GM19463 (cell line): ENCODE results near the gene DTNB.
"Not testable (repeated sequence)": the region's sequence is repeated elsewhere in the genome, so short reads cannot be mapped to it uniquely, and the experiment has no call there.

Source experiments
- ATAC-seq: cut with Tn5 transposase; IDR thresholded peaks from one replicate; pipeline ENCODE4 v1.9.1; 2021; ENCODE audit warnings: mild to moderate bottlenecking, moderate library complexity; ENCODE audit not compliant: unreplicated experiment

DTNB gene

DNA sequence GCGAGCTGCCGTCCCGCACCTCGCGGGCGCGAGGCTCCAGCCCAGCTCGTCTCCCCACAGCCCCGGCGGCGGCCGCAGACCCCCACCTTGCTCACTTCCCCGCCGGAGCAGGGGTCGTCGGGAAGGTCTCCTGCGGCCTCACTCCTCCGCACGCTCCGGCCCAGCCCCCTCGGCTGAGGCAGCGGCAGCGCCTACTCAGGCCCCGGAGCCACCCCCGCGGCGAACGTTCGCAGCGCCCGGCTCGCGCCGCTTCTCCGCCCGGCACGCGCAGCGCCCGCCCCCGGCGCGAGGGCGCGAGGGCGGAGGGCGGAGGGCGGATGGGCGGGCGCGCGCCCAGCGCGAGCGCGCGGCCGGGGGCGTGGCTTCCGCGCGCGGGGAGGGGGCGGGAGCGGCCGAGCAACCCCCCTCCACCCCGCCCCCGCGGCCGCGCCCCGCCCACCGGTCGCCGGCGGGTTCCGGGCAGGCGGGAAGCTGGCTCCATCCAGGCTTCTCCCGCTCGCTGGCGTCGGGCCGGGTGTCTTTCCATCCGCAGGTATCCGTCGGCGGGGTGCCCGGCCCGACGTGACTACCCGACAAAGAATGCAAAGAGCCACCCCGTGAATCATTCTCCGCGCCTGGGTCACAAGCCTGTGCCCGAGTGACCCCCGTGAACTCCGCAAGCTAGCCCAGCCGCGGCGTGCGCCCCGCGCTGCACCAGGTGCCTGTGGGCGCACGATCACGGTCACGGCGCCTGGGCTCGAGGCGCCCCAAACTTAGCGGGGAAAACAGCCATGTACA lies at the start of gene DTNB:
Gene DTNB (minus strand): TSS at position 278 of the 777 bp plus-strand sequence. CDS start 20,917 bp downstream, outside the sequence.
- ATAC-seq = peak; percentile 54

GRCh38 chr2:25722224-25722623 lies 48.8 kb upstream of the DTNB start:
- ATAC-seq = no peak

- no peak for ATAC-seq
Measured at GRCh38 chr2:25720575-25720974, 47.2 kb upstream of the DTNB start.

DNA sequence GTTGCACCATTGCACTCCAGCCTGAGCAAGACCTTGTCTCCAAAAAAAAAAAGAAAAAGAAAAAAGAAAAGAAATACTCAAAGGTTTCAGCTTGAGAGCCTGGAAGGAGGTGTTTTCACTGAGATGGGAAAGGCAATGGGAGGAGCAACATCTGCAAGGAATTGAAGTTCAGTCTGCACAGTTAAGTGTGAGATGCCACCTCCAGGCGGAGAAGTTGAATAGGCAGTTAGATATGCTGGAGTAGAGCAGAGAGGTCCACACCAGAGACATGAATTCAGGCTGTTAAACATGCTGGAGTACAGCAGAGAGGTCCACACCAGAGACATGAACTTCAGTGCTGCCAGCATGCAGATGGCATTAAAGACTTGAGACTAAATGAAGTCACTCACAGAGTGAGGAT lies 41.4 kb upstream of the DTNB start:
- ATAC-seq = no peak

DNA sequence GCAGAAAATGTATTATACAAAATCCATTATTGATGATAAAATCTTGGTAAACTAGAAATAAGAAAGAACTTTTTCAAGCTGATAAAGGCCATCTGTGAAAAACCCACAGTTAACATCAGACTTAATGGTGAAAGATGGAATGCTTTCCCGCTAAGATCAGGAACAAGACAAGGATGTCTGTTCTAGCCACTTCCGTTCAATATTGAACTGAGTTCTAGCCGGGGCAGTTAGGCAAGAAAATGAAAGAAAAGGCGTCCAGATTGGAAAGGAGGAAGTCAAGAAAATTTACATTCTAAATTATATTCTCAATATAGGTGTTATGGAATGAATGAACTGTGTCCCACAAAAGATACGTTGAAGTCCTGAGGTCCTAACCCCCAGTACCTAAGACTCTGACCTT lies 39.1 kb upstream of the DTNB start:
- no peak for ATAC-seq

DNA sequence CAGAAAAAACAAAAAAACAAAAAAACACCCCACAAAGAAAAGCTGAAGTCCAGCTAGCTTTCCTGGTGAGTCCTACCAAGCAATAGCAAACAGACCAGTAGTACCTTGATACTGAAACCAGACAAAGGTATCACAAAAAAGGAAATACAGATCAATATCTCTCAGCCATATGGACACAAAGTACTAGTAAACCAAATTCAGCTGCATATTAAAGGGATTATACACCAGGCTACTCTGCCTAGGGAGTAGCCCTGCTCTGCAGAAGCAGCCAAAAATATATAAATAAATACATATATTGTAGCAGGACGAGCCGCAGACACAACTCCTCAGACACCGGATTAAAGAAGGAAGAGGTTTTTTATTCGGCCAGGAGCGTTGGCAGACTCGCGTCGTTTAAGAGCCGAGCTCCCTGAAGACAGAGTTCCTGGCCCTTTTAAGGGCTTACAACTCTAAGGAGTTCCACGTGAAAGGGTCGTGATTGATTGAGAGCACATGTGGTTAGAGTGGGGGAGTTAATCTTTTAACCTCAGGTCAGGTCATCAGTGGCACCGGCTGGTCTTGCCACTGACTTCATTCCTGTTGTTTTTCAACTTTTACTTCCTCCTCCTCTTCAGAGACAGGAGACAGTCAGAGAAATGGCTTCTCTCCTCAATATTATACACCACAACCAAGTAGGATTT lies 38.4 kb upstream of the DTNB start:
- no peak for ATAC-seq

DNA sequence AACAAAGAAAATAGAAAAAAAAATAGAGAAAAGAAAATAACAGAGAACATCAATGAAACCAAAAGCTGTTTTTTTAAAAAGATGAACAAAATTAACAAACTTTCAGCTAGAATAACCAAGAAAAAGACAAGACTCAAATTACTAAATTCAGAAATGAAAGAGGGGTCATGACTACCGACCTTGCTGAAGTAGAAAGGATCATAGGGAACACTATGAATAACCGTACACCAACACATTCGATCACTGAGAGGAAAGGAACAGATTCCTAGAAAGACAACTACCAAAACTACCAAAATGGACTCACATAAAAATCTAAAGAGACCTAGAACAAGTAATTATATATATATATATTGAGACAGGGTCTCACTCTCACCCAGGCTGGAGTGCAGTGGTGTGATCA lies 37.4 kb upstream of the DTNB start:
- ATAC-seq = no peak

- no peak for ATAC-seq
Measured at GRCh38 chr2:25709349-25709748, 36.0 kb upstream of the DTNB start.

DNA sequence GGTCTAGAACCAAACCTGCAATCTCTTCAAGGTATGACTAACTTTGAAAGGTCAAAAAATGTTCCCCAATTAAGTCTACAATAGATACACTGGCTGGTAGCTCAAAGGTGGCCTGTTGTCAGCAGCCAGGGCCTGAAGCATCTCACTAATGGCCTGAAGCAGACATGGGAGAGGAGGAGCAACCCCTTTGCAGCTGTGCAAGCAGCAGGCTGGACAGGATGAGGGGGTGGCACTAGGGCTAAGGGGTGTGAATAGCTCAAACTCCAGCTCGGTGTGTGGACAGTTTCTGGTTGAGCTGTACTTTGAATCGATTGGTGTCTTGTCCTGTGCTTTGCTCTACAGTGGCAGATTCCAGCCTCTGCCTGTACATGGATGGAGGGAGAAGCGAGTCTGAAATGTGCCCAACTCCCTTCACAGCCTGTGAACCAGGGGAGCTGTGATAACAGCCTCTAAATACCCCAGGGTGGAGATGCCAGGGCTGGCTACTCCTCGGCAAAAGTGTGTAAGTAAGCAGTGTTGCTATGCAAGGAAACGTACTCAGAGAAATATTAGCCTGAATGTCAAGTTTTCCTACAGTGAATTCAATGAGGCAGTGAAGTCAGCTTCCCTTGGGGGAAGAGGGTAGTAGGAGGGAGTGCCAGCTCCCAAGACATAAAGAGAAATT lies 34.7 kb upstream of the DTNB start:
- ATAC-seq = no peak

DNA sequence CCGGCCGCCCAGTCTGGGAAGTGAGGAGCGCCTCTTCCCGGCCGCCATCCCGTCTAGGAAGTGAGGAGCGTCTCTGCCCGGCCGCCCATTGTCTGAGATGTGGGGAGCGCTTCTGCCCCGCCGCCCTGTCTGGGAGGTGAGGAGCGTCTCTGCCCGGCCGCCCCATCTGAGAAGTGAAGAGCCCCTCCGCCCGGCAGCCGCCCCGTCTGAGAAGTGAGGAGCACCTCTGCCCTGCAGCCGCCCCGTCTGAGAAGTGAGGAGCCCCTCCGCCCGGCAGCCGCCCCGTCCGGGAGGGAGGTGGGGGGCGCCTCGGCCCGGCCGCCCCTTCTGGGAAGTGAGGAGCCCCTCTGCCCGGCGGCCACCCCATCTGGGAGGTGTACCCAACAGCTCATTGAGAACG lies 32.2 kb upstream of the DTNB start:
- not testable (repeated sequence) for ATAC-seq

GRCh38 chr2:25701801-25702200 lies 28.4 kb upstream of the DTNB start:
- no peak for ATAC-seq

- no peak for ATAC-seq
Measured at GRCh38 chr2:25700221-25700660, 26.9 kb upstream of the DTNB start.

DNA sequence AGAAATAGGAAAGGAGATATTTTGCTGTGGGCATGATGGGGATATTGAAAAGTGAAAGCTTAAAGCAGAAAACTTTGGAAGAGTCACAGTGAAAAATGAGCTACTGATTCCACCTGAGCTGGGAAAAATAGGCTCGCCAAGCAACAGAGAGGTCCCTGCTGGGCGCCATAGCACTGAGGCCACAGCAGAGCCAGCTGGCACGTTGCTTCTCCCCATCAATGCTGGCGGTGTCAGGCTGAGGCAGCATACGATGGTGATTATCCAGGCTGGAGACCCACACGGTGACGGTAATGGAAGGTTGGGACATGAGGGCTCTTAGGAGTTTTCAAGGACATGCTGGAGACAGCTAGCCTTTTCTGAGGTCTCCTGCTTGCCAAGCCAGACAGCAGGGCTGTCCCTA lies 25.8 kb upstream of the DTNB start:
- no peak for ATAC-seq

DNA sequence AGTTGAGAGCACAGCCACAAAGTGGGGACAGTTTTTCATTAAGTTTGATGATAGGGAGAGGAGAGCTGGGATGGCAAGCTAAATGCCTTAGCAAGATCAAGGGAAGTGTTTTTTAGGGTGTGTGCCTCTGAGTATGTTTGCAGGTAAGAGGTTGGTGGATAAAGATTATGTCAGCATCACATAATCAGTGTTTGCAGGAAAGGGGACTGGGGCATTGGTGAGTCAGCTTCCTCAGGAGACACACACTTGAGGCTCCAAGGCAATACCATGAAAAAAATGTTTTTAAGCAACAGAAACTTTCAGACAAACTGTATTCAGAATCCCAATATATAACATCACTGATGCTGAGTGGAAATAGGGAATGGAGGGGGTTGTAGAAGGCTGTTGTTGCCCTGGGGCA lies 25.4 kb upstream of the DTNB start:
- no peak for ATAC-seq

GRCh38 chr2:25697559-25698341 lies 24.4 kb upstream of the DTNB start:
- no peak for ATAC-seq

DNA sequence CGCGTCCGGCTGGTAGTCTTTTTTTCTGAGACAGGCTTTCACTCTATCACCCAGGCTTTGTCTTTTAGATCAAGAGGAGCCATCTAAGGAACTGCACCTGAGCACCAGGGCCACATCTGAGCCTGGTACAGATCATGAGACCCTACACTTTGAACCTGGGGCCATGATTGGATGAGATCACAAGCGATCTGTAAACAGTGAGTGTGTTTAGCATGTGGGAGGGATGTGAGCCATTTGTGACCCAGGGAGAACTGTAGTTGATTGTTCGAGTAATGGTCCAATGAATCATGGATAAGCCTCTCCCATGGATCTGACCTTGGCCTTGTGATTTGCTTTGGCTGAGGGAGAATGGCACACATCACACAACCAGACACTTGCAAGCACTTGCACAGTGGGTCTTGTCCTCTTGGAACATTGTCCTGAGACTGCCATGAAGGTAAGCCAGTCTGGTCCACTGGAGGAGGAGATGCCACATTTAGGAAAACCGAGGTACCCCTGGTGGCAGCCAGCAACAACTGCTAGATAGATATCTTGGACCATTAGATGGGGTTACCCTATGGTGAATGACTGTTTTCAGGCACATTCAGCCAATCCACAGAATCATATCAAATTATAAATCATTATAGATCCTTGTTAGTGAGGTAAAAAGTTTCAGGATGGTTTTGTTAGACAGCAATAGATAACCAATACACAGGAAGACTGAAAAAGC lies 19.5 kb upstream of the DTNB start:
- no peak for ATAC-seq

- no peak for ATAC-seq
Measured at GRCh38 chr2:25692143-25692542, 18.8 kb upstream of the DTNB start.

DNA sequence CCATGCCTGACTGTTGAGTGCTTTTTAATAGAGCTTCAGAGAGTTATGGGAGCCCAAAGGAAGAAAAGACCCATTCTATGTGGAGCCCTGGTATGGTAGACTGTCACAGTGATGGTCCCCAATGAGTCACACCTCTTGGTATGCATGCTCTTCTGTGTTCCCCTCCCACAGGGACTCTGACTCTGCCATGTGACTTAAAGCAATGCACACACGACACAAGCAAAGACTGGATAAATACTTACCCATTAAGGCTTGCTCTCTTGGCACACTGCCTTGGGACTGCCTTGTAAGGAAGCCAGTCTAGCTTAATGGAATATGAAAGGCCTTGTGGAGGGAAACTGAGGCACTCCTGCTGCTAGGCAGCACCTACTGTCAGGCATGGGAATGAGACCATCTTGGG lies 16.7 kb upstream of the DTNB start:
- no peak for ATAC-seq

GRCh38 chr2:25688236-25688635 lies 14.9 kb upstream of the DTNB start:
- no peak for ATAC-seq

- ATAC-seq = no peak
Measured at GRCh38 chr2:25685741-25686140, 12.4 kb upstream of the DTNB start.
